Activated CD4-positive, CD25-positive, alpha-beta regulatory T cell treated with anti-CD3 and anti-CD28 coated beads, Interleukin-2, amount 50 U/mL, for 24 hours (primary cell): ENCODE measurements around the gene CENPV.

Experiments used
- ATAC-seq, 2 donors: fragments of 150-1000 bp; cut with Tn5 transposase; one replicate each; pipeline ENCODE4 v1.10.0; 2021; ENCODE audit warnings: mild to moderate bottlenecking in 1 of 2, moderate library complexity in 1 of 2

Gene CENPV

GRCh38 chr17:16306211-16306610 lies 47.1 kb downstream of the CENPV start:
- ATAC-seq, result no peak

GRCh38 chr17:16304830-16305229 lies 48.4 kb downstream of the CENPV start:
- no peak for ATAC-seq

GRCh38 chr17:16302856-16303255 lies 50.4 kb downstream of the CENPV start:
- no peak for ATAC-seq

- ATAC-seq, result no peak
These were observed 51.1 kb downstream of the CENPV start for GRCh38 chr17:16301963-16302855.

GRCh38 chr17:16300554-16300953 lies 52.7 kb downstream of the CENPV start:
- no peak for ATAC-seq

GRCh38 chr17:16298140-16298662 lies 55.1 kb downstream of the CENPV start:
- ATAC-seq, result no peak

- ATAC-seq, result no peak
These were observed 55.7 kb downstream of the CENPV start for GRCh38 chr17:16297367-16298139.

- ATAC-seq, result peak in 1 of 2 donors; percentile 70
These were observed 57.2 kb downstream of the CENPV start for GRCh38 chr17:16296072-16296471.

GRCh38 chr17:16294560-16294959 lies 58.7 kb downstream of the CENPV start:
- no peak for ATAC-seq

- no peak for ATAC-seq
These were observed 59.3 kb downstream of the CENPV start for GRCh38 chr17:16293931-16294330.
